Suprapubic skin (tissue), 4 donors: ENCODE results near the gene CMBL. TPM values are rescaled to one million over a fixed set of nuclear protein-coding genes. Genes with fewer than 3 reads are reported as not detected.

ENCODE experiments used
- DNase-seq, 2 donors: peaks; one replicate each; pipeline ENCODE4 v3.0.0-alpha.2; 2019; ENCODE audit warnings: low spot score in 2 of 2
- H3K27ac ChIP-seq: fragments of 200-600 bp; sonication (generic); one replicate; pipeline ENCODE4 v1.5.1; 2019
- H3K27me3 ChIP-seq: fragments of 200-600 bp; sonication (generic); one replicate; pipeline ENCODE4 v1.5.1; 2019
- H3K36me3 ChIP-seq: fragments of 200-600 bp; sonication (generic); one replicate; pipeline ENCODE4 v1.5.1; 2019
- H3K4me1 ChIP-seq: fragments of 200-600 bp; sonication (generic); one replicate; pipeline ENCODE4 v1.5.1; 2019
- H3K4me3 ChIP-seq: fragments of 200-600 bp; sonication (generic); one replicate; pipeline ENCODE4 v1.5.1; 2019; ENCODE audit warnings: mild to moderate bottlenecking
- H3K9me3 ChIP-seq: fragments of 200-600 bp; sonication (generic); one replicate; pipeline ENCODE4 v1.5.1; 2019
- CTCF ChIP-seq, 2 donors: fragments of 200-600 bp in 1 of 2; fragments of 450-650 bp in 1 of 2; sonication (generic) in 1 of 2; IDR thresholded peaks; one replicate each; pipeline ENCODE4 v1.5.1; 2016 to 2019; ENCODE audit warnings: antibody characterized with exemption in 2 of 2, mild to moderate bottlenecking in 1 of 2, moderate library complexity in 1 of 2
- EP300 ChIP-seq: sonication (generic); formaldehyde crosslinking; IDR thresholded peaks from one replicate; pipeline ENCODE4 v1.6.1; 2017; ENCODE audit warnings: antibody characterized with exemption
- POLR2A ChIP-seq, 2 donors: fragments of 450-650 bp; IDR thresholded peaks; one replicate each; pipeline ENCODE4 v1.6.1; 2017; ENCODE audit warnings: antibody characterized with exemption in 2 of 2, mild to moderate bottlenecking in 2 of 2, moderate library complexity in 2 of 2
- POLR2AphosphoS5 ChIP-seq, 3 donors: sonication (generic); formaldehyde crosslinking; IDR thresholded peaks; one replicate each; pipeline ENCODE4 v1.6.1; 2017; ENCODE audit warnings: antibody characterized with exemption in 3 of 3
- WGBS: methylation state at CpG from one replicate; pipeline ENCODE4 v1.1.5; 2018; 5-methylcytosine and 5-hydroxymethylcytosine counted together
- total RNA-seq, 4 donors: library from RNA; depleted of rRNA; stranded (reverse); fragments of >200 nt; gene quantifications; one replicate each; pipeline ENCODE4 v1.1.0, GENCODE V29; 2016

The CMBL gene
- total RNA-seq, 4 donors from 2014 or later, result 0.93 to 4.8 (median 2.7) TPM

GRCh38 chr5:10337107-10337506 is 29.4 kb upstream of the CMBL start:
- Histone ChIP-seq H3K27ac (no peak overlapping the region), H3K36me3 (no peaks in the 10 kb centered on the region), H3K9me3 (no peaks in the 10 kb centered on the region), H3K27me3 (peaks cover 3% of the 10 kb centered on the region), H3K4me1 (peaks cover 14% of the 10 kb centered on the region), H3K4me3 (no peak overlapping the region)
- DNase-seq, result no peak
- no peak for TF ChIP-seq EP300
- TF ChIP-seq CTCF (IDR thresholded peaks at IDR 0.05), result no peak
- TF ChIP-seq POLR2AphosphoS5 (IDR thresholded peaks at IDR 0.05), result no peak
- no peak for TF ChIP-seq POLR2A (IDR thresholded peaks at IDR 0.05)
- 94% methylated on average over 4 of the region's 4 CpGs for WGBS

GRCh38 chr5:10335711-10336470 is 28.2 kb upstream of the CMBL start:
- Histone ChIP-seq H3K9me3 (no peaks in the 10 kb centered on the region), H3K4me1 (peaks cover 26% of the 10 kb centered on the region), H3K27me3 (peaks cover 3% of the 10 kb centered on the region), H3K4me3 (no peak overlapping the region), H3K36me3 (no peaks in the 10 kb centered on the region), H3K27ac (no peak overlapping the region)
- 92% methylated on average over 14 of the region's 14 CpGs for WGBS
- no peak for DNase-seq
- TF ChIP-seq CTCF (IDR thresholded peaks at IDR 0.05), result no peak
- TF ChIP-seq POLR2A (IDR thresholded peaks at IDR 0.05), result no peak
- no peak for TF ChIP-seq POLR2AphosphoS5 (IDR thresholded peaks at IDR 0.05)
- no peak for TF ChIP-seq EP300

GRCh38 chr5:10334831-10335230 is 27.1 kb upstream of the CMBL start:
- WGBS, result 91% methylated on average over 5 of the region's 5 CpGs
- H3K36me3 ChIP-seq, result no peaks in the 10 kb centered on the region
- DNase-seq, result no peak
- no peaks in the 10 kb centered on the region for H3K9me3 ChIP-seq
- TF ChIP-seq POLR2AphosphoS5 (IDR thresholded peaks at IDR 0.05), result no peak
- no peak for TF ChIP-seq CTCF (IDR thresholded peaks at IDR 0.05)
- TF ChIP-seq POLR2A (IDR thresholded peaks at IDR 0.05), result no peak
- no peak for TF ChIP-seq EP300
- H3K4me1 ChIP-seq, result peaks cover 36% of the 10 kb centered on the region
- no peak overlapping the region for H3K27ac ChIP-seq
- H3K4me3 ChIP-seq, result no peak overlapping the region
- H3K27me3 ChIP-seq, result peaks cover 3% of the 10 kb centered on the region

- H3K9me3 ChIP-seq, result no peaks in the 10 kb centered on the region
- TF ChIP-seq POLR2AphosphoS5 (IDR thresholded peaks at IDR 0.05) (no peak), EP300 (no peak), POLR2A (IDR thresholded peaks at IDR 0.05) (no peak), CTCF (IDR thresholded peaks at IDR 0.05) (no peak)
- H3K4me3 ChIP-seq, result peak overlapping the region; percentile 57
- peaks cover 40% of the 10 kb centered on the region for H3K4me1 ChIP-seq
- peaks cover 3% of the 10 kb centered on the region for H3K27me3 ChIP-seq
- H3K27ac ChIP-seq, result peak overlapping the region; percentile 8
- no peak for DNase-seq
- WGBS, result 4% methylated on average over 74 of the region's 81 CpGs
- H3K36me3 ChIP-seq, result no peaks in the 10 kb centered on the region
Observed at GRCh38 chr5:10333154-10334006, 25.7 kb upstream of the CMBL start.

- TF ChIP-seq POLR2AphosphoS5 (IDR thresholded peaks at IDR 0.05) (no peak), EP300 (no peak), CTCF (IDR thresholded peaks at IDR 0.05) (no peak), POLR2A (IDR thresholded peaks at IDR 0.05) (no peak)
- H3K27ac ChIP-seq, result no peak overlapping the region
- DNase-seq, result no peak
- peaks cover 40% of the 10 kb centered on the region for H3K4me1 ChIP-seq
- 91% methylated on average over 5 of the region's 5 CpGs for WGBS
- no peaks in the 10 kb centered on the region for H3K36me3 ChIP-seq
- peaks cover 3% of the 10 kb centered on the region for H3K27me3 ChIP-seq
- no peaks in the 10 kb centered on the region for H3K9me3 ChIP-seq
- H3K4me3 ChIP-seq, result no peak overlapping the region
Observed at GRCh38 chr5:10332301-10332700, 24.6 kb upstream of the CMBL start.
